ENCODE measurements around the gene LRRC75A. TPM values are rescaled to one million over a fixed set of nuclear protein-coding genes. Genes with fewer than 3 reads are reported as not detected.

LRRC75A gene
- total RNA-seq, 4 donors from 2014 or later = 0.26 to 6.0 (median 3.7) TPM

- Histone ChIP-seq H3K4me1 (peaks cover 0 to 11% of the 10 kb centered on the region in 2 donors), H3K9me3 (no peaks in the 10 kb centered on the region), H3K27ac (no peak overlapping the region), H3K36me3 (no peaks in the 10 kb centered on the region), H3K4me3 (no peak overlapping the region), H3K27me3 (no peaks in the 10 kb centered on the region)
- DNase-seq = no peak
- no peak for TF ChIP-seq POLR2A (IDR thresholded peaks at IDR 0.05)
- TF ChIP-seq CTCF (IDR thresholded peaks at IDR 0.05) = no peak
- intact Hi-C loops (cut with DNase I; ENCODE audit: low total_unique reads) = no loop called here
Measured at GRCh38 chr17:16423226-16423872, 68.6 kb downstream of the LRRC75A start.

- no peaks in the 10 kb centered on the region for H3K36me3 ChIP-seq
- H3K27ac ChIP-seq = no peak overlapping the region
- no peak overlapping the region for H3K4me3 ChIP-seq
- peaks cover 0 to 11% of the 10 kb centered on the region in 2 donors for H3K4me1 ChIP-seq
- no peak for DNase-seq
- intact Hi-C loops (cut with DNase I; ENCODE audit: low total_unique reads) = no loop called here
- H3K27me3 ChIP-seq = no peaks in the 10 kb centered on the region
- TF ChIP-seq POLR2A (IDR thresholded peaks at IDR 0.05) = no peak
- no peak for TF ChIP-seq CTCF (IDR thresholded peaks at IDR 0.05)
- H3K9me3 ChIP-seq = no peaks in the 10 kb centered on the region
Measured at GRCh38 chr17:16422416-16422815, 69.6 kb downstream of the LRRC75A start.

GRCh38 chr17:16419929-16420271 is 72.1 kb downstream of the LRRC75A start:
- Histone ChIP-seq H3K4me3 (no peak overlapping the region), H3K27me3 (no peaks in the 10 kb centered on the region), H3K4me1 (peaks cover 0 to 11% of the 10 kb centered on the region in 2 donors), H3K27ac (peak overlapping the region; percentile 45 to 57), H3K9me3 (no peaks in the 10 kb centered on the region), H3K36me3 (no peaks in the 10 kb centered on the region)
- intact Hi-C loops (cut with DNase I; ENCODE audit: low total_unique reads) = no loop called here
- TF ChIP-seq CTCF (IDR thresholded peaks at IDR 0.05) (no peak), POLR2A (IDR thresholded peaks at IDR 0.05) (no peak)
- DNase-seq = no peak

GRCh38 chr17:16419074-16419928 is 72.7 kb downstream of the LRRC75A start:
- no peak for TF ChIP-seq CTCF (IDR thresholded peaks at IDR 0.05)
- no peak for TF ChIP-seq POLR2A (IDR thresholded peaks at IDR 0.05)
- DNase-seq = no peak
- Histone ChIP-seq H3K9me3 (no peaks in the 10 kb centered on the region), H3K27ac (peak overlapping the region; percentile 45 to 57), H3K4me1 (peaks cover 0 to 11% of the 10 kb centered on the region in 2 donors), H3K27me3 (no peaks in the 10 kb centered on the region), H3K4me3 (no peak overlapping the region), H3K36me3 (no peaks in the 10 kb centered on the region)
- intact Hi-C loops (cut with DNase I; ENCODE audit: low total_unique reads) = no loop called here

GRCh38 chr17:16418685-16419068 is 73.3 kb downstream of the LRRC75A start:
- peak overlapping the region; percentile 45 to 57 for H3K27ac ChIP-seq
- H3K36me3 ChIP-seq = no peaks in the 10 kb centered on the region
- DNase-seq = no peak
- H3K27me3 ChIP-seq = no peaks in the 10 kb centered on the region
- TF ChIP-seq CTCF (IDR thresholded peaks at IDR 0.05) (no peak), POLR2A (IDR thresholded peaks at IDR 0.05) (no peak)
- H3K4me3 ChIP-seq = no peak overlapping the region
- H3K4me1 ChIP-seq = peaks cover 0 to 11% of the 10 kb centered on the region in 2 donors
- intact Hi-C loops (cut with DNase I; ENCODE audit: low total_unique reads) = no loop called here
- H3K9me3 ChIP-seq = no peaks in the 10 kb centered on the region

All from uterus (tissue), 4 donors.